Stimulated activated CD4-positive, alpha-beta T cell treated with anti-CD3 and anti-CD28 coated beads, Interleukin-1b, Interleukin-23, amount 100 ng/mL, for 4 hours (primary cell): ENCODE measurements around the gene TRAM2.

Experiments used
- DNase-seq, 2 donors: peaks; one replicate each; pipeline ENCODE4 v3.0.0-alpha.2; 2020; ENCODE audit warnings: low read depth in 2 of 2

TRAM2 gene

DNA sequence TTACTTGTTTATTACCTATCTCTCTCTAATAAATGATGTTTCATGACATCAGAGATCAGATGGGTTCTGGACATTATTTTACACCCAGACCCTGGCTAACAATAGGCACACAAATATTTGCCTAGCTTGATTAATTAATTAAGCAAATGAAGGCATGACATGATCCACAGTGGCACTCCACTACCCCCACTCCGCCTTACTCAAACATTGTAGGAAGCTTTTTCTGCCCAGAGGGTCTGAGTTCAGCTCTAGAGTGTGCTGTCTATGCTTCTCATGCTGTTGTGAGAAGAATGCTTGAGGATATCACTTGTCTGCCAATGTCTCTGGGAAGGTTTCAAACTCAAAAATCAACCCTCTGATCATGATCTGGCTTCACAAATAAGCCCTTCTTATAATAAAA is 45.0 kb downstream of the TRAM2 start:
- DNase-seq, result no peak

DNA sequence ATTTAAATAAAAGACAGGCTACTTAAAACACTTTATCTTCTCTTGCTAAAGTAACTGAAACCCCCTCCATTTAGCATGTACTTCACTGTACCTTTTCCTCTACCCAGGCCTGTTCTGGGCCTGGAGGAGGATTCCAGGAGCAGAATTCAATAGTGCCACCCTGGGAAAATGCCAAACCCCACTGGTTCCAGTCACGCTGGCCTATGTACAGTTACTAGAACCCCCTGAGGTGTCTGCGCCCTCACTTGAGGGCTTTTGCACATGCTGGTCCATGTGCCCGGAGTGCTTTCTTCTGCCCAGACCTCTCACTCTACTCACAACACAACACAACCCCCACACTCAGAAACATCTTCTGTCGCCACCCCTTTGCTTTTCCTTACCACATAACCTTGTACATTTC is 45.5 kb downstream of the TRAM2 start:
- DNase-seq, result no peak

DNA sequence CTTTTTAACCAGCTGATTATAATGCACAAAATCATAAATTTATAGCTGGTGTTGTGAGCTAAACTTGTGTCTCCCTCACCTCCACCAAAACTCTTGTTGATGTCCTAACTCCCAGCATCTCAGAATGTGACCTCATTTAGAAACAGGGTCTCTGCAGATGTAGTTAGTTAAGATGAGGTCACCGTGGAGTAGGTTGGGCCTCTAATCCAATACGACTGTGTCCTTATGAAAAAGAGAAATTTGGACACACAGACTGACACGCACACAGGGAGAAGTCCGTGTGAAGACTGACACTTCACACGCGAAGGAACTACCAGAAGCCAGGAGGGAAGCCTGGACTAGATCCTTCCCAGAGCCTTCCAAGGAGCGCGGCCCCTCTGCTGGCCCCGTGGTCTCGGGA is 46.5 kb downstream of the TRAM2 start:
- DNase-seq, result no peak

DNA sequence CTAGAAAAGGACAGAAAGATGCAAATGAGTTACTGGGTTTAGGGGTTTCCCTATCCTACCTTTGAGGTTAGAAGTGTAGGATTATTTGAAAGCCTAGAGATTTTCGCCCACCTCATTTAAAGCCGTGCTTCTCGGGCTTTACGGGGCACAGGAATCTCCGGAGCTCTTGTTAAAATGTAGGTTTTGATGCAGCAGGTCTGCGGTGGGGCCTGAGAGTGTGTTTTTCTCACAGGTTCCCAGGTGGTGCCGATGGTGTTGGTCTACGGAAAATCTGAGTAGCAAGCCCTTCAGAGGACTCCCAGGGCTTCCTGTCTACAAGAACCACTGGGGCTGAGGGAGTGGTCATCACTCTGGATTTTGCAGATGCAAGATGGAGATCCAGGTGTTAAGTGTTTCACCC is 47.5 kb downstream of the TRAM2 start:
- DNase-seq, result no peak

- DNase-seq, result no peak
These were observed 49.4 kb downstream of the TRAM2 start for GRCh38 chr6:52527436-52527835.

DNA sequence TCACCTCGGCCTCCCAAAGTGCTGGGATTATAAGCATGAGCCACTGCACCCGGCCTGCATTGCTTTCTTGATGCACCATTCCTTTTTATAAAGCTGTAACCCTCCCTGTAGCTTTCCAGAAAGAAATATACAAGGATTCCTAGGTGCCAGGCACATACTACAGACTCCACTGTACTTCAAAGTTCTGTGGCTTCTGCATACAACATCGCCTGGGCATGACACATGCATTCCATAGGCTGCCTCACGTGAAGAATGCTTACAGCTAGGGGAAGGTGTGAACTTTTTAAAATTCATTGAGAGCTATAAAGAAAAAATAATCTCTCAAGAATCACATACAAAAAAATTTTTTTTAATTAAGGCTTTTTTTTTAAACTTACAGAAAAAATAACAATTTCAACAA is 50.2 kb downstream of the TRAM2 start:
- no peak for DNase-seq

DNA sequence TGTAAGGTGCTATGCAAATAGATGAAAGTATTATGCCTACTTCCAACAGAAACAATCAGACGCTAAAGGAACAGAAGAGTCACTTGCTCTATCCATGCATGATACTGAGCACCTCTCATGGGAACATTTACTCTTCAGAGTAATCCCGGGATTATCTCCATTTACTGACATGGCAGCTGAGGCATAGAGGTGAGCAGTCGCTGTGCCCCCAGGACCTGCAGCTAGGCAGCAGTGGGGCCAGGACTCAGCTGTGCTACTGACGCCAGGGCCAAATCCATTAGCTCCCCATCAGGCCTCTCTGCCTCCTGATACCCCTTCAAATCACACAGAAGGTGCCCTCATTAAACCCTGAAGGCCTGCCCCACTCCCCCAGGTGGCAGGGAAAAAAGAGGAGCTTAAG is 51.9 kb downstream of the TRAM2 start:
- no peak for DNase-seq

DNA sequence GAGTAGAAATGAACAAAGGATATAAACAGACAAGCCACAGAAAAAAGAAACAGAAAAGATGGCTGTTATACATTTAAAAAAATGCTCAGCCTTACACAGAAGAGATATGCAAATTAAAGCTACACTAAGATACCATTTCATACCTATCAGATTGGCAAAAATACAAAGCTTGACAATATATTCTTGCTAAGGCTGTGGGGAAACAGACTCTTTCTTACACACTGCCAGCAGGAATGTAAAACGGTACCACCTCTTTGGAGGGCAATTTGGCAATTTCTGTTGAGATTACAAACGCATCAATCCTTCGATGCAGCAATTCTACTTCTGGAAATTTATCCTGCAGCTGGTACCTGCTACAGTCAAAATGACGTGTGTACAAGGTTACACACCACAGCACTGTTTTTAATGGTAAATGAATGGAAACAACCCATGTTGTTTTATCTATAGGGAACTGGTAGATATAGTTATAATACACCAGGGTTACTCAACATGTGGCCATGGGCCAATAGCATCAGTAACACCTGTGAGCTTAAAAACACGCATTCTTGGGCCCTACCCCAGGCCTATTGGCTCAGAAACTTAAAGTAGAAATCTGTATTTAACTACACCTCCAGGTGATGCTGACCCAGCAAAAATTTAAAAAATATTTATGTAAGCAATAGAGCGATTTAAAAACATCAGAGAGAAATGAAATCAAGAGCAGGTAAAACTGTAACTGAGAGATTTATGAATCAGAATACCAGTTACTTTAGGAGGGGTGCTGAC is 53.3 kb downstream of the TRAM2 start:
- no peak for DNase-seq

- no peak for DNase-seq
These were observed 54.2 kb downstream of the TRAM2 start for GRCh38 chr6:52522655-52523054.

- no peak for DNase-seq
These were observed 54.7 kb downstream of the TRAM2 start for GRCh38 chr6:52522151-52522626.

DNA sequence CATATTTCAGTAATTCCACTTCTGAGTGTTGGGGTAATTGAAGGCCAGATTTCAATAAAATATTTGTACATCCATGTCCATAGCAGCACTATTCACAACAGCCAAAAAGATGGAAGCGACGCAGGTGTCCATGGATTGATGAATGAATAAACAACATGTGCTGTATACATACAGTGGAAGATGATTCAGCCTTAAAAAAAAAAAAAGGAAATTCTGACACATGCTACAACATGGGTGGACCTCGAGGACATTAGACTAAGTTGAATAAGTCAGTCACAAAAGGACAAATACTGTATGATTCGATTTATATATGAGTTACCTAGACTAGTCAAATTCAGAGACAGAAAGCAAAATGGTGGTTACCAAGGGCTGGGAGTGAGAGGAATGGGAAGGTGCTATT is 57.2 kb downstream of the TRAM2 start:
- no peak for DNase-seq

- no peak for DNase-seq
These were observed 58.4 kb downstream of the TRAM2 start for GRCh38 chr6:52518279-52518945.

GRCh38 chr6:52517502-52518278 is 59.2 kb downstream of the TRAM2 start:
- peak in 1 of 2 donors; percentile 5 for DNase-seq

GRCh38 chr6:52516943-52517342 is 59.9 kb downstream of the TRAM2 start:
- DNase-seq, result no peak

DNA sequence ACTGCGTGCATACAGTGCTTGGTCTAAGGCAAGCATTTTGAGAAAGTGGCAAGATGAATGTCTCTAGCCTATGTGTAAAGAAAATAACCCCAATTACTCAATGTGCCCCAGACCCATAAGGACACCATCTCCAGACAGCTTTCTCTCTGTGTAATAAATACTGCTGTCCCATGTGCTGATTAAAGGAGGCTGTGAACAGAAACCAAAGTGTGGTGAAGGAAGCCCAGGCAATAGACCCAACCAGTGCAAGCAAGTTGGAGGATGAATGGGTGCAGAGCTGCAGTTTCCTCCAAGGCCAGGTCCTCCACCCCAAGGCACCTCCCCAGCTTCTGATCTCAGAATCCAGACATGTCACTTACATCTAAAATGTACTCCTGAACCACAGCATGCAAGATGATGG is 60.6 kb downstream of the TRAM2 start:
- DNase-seq, result no peak

- DNase-seq, result no peak
These were observed 61.5 kb downstream of the TRAM2 start for GRCh38 chr6:52515219-52515960.

DNA sequence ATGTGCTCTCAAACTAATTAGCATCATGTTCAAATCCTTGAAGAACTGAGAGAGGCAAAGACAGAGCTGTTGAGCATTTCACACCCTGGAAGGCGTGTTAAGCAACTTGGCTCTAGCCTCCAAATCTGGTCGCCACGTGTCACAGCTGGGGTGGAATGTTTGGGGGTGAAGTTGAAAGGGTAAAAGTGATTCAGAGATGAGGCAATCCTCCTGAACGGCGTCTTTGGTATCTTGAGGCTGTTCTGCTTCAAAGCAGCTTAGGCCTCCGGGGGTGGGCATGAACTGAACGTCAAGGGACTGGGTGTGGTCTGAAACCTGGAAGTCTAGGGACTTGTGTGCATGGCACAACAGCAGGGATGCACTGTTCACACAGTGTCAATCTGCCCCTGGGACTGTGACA is 62.3 kb downstream of the TRAM2 start:
- DNase-seq, result no peak

GRCh38 chr6:52513896-52514295 is 63.0 kb downstream of the TRAM2 start:
- no peak for DNase-seq

GRCh38 chr6:52513464-52513863 is 63.4 kb downstream of the TRAM2 start:
- no peak for DNase-seq

GRCh38 chr6:52512199-52512598 is 64.7 kb downstream of the TRAM2 start:
- no peak for DNase-seq

- no peak for DNase-seq
These were observed 65.2 kb downstream of the TRAM2 start for GRCh38 chr6:52511572-52512151.

DNA sequence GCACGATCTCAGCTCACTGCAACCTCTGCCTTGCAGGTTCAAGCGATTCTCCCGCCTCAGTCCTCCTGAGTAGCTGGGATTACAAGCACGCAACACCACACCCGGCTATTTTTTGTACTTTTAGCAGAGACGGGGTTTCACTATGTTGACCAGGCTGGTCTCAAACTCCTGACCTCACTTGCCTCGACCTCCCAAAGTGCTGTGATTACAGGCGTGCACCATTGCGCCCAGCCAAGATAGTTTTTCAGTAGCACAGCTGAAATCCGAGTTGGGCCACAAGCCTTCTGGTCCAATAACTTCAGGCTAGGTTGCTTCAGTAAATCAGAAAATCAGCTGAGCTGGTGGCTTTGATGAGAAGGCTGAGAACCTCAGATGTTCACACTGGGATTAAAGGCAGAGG is 65.7 kb downstream of the TRAM2 start:
- no peak for DNase-seq
